Skeletal muscle satellite cell (primary cell): ENCODE measurements around the gene ZMPSTE24.
A peak's percentile ranks its signal among the peaks of the same experiment; 100 is the strongest.
"Not testable (repeated sequence)": the region's sequence is repeated elsewhere in the genome, so short reads cannot be mapped to it uniquely, and the experiment has no call there.

Source experiments
- H3K27me3 ChIP-seq: 2 replicates; pipeline ENCODE4 v1.7.0; 2013; ENCODE audit warnings: low read length; ENCODE audit not compliant: control insufficient read depth, insufficient read depth
- H3K36me3 ChIP-seq: 2 replicates; pipeline ENCODE4 v1.7.0; 2013; ENCODE audit warnings: mild to moderate bottlenecking, control low read depth, low read length; ENCODE audit not compliant: insufficient read depth
- H3K4me1 ChIP-seq: 2 replicates; pipeline ENCODE4 v1.7.0; 2013; ENCODE audit warnings: low read length; ENCODE audit not compliant: control insufficient read depth, insufficient read depth
- H3K4me2 ChIP-seq: 2 replicates; pipeline ENCODE4 v1.7.0; 2013; ENCODE audit warnings: mild to moderate bottlenecking, low read length
- H3K4me3 ChIP-seq: 2 replicates; pipeline ENCODE4 v1.7.0; 2013; ENCODE audit warnings: low read length
- H3K9ac ChIP-seq: 2 replicates; pipeline ENCODE4 v1.7.0; 2013; ENCODE audit warnings: mild to moderate bottlenecking, low read depth, low read length, moderate library complexity
- H3K9me3 ChIP-seq: replicated peaks from 2 replicates; pipeline ENCODE4 v1.7.0; 2013; ENCODE audit warnings: mild to moderate bottlenecking, control low read depth, low read length

ZMPSTE24 gene

GRCh38 chr1:40338745-40339419 is 80.8 kb downstream of the ZMPSTE24 start:
- H3K9me3 ChIP-seq: no peaks in the 10 kb centered on the region
- H3K36me3 ChIP-seq: no peaks in the 10 kb centered on the region
- H3K27me3 ChIP-seq: peaks cover 14% of the 10 kb centered on the region
- H3K4me3 ChIP-seq: no peak overlapping the region
- no peaks in the 10 kb centered on the region for H3K4me1 ChIP-seq
- no peak overlapping the region for H3K9ac ChIP-seq
- peak overlapping the region; percentile 56 for H3K4me2 ChIP-seq

DNA sequence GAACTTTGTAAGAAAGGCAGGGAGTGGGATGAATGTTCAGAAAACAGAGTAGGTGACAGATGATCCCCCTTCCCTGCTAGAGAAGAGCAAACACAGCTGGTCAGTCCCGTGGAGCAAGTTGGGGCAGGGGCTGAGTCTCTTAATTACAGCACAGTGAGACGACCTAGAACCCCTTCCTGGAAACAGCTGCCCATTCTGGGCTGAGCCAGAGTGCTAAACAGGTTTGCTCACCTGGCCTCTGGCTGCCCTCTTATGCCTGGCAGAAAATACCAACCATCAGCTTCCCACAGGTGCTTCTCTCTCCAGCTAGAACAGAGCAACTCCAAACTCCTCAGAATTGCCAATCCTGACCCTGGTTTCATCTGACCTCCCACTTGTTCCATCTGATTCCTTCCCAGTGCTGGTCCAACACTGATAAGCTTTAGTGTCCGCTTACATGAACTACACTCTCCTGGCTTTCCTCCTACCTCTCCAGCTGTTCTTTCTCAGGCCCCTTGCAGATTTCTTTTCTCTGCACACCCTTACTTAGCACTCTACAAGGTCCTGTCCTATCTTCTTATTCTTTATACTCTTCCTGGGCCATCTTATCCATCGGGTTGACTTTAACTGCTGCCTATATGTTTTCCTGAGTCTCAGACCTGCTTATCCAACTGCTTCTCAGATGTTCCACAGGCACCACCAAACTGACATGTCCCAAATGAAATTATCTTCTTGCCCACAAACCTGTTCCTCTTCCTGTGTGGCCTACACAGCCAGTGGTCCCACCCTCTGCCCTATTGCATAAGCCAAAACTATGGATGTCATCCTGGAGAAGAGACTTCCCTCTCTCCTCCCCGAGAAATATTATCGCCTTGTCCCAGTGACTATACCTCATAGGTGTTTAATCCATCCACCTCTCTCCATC is 81.6 kb downstream of the ZMPSTE24 start:
- Histone ChIP-seq H3K4me3 (no peak overlapping the region), H3K27me3 (peaks cover 14% of the 10 kb centered on the region), H3K4me2 (no peak overlapping the region), H3K9ac (no peak overlapping the region), H3K4me1 (no peaks in the 10 kb centered on the region), H3K9me3 (no peaks in the 10 kb centered on the region), H3K36me3 (no peaks in the 10 kb centered on the region)

GRCh38 chr1:40341491-40342380 is 83.7 kb downstream of the ZMPSTE24 start:
- H3K4me2 ChIP-seq: no peak overlapping the region
- no peaks in the 10 kb centered on the region for H3K36me3 ChIP-seq
- H3K4me1 ChIP-seq: no peaks in the 10 kb centered on the region
- peaks cover 14% of the 10 kb centered on the region for H3K27me3 ChIP-seq
- no peak overlapping the region for H3K4me3 ChIP-seq
- no peak overlapping the region for H3K9ac ChIP-seq
- no peaks in the 10 kb centered on the region for H3K9me3 ChIP-seq

DNA sequence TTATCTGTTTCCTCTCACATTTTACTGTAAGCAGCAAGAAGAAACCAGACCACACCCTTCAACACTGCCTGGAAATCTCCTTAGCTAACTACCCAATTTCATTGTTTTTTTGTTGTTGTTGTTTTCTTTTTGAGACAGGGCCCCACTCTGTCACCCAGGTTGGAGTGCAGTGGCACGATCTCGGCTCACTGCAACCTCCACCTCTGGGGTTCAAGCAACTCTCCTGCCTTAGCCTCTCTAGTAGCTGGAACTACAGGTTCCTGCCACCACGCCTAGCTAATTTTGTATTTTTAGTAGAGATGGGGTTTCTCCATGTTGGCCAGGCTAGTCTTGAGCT is 84.3 kb downstream of the ZMPSTE24 start:
- not testable (repeated sequence) for H3K36me3 ChIP-seq, H3K9me3 ChIP-seq, H3K4me2 ChIP-seq, H3K4me1 ChIP-seq, H3K4me3 ChIP-seq, H3K9ac ChIP-seq
- peaks cover 14% of the 10 kb centered on the region for H3K27me3 ChIP-seq
